Activated CD8-positive, alpha-beta memory T cell treated with anti-CD3 and anti-CD28 coated beads for 48 hours (primary cell): ENCODE data around the gene KLHL36.
"Not testable (repeated sequence)": the region's sequence is repeated elsewhere in the genome, so short reads cannot be mapped to it uniquely, and the experiment has no call there.

Source experiments
- DNase-seq, 3 experiments: peaks; one replicate each; pipeline ENCODE4 v3.0.0-alpha.2; 2020; ENCODE audit warnings: low read depth in 2 of 3, low spot score in 2 of 3

Gene KLHL36

DNA sequence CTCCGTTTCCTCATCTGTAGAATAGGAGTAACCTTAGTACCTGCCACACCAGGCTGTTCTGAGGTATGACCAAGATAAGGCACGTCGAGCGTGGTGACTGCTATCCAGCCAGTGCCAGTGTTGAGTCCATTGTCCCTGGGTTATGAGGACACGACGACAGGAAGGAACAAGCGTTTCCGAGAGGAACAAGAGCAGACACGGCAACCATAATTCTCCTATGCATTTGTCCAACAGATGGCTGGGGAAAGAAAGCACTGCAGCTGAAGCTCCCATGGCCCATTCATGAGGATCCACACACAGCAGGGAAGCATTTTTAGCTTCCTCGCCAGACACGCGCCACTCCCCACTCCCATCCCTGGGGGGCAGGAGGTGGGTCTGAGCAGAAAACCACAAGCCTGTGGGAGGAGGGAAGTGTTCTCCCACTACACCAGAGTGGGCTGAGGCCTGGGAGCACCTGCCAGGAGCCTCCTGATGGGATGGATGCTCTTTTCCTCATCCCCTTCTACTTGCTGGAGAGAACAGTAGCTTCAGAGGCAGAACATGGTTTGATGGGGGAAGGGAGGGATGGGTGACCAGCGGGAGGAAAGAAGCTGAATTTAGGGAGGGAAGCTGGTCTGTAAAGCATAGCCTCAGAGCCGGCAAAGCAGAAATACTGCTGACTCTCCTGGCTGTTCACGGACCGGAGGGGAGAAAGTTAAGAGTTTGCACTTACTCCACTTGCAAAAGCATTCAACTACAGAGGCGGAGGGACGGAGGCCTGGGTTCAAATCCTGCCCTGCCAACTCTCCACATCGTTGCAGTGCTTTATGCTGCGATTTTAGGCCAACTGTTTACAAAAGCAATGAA, 33.1 kb upstream of the KLHL36 start:
- no peak for DNase-seq

DNA sequence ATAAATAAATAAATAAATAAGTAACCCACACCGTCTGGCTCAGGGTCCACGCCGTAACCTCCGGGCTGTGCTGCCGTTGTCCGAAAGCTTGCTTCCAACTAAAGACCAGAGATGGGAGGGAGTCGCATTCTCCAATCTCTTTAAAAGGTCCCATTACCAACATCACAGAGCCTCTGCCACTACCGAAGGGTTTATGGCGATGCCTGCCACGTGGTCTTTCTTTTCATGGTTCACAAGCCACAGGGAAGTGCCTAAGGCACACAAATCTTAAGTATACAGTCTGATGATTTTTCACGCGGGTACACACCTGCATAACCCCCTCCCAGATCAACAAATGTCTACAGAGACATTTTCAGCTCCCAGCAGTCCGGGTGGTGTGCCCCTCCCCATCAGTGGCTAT, 31.8 kb upstream of the KLHL36 start:
- DNase-seq: no peak

DNA sequence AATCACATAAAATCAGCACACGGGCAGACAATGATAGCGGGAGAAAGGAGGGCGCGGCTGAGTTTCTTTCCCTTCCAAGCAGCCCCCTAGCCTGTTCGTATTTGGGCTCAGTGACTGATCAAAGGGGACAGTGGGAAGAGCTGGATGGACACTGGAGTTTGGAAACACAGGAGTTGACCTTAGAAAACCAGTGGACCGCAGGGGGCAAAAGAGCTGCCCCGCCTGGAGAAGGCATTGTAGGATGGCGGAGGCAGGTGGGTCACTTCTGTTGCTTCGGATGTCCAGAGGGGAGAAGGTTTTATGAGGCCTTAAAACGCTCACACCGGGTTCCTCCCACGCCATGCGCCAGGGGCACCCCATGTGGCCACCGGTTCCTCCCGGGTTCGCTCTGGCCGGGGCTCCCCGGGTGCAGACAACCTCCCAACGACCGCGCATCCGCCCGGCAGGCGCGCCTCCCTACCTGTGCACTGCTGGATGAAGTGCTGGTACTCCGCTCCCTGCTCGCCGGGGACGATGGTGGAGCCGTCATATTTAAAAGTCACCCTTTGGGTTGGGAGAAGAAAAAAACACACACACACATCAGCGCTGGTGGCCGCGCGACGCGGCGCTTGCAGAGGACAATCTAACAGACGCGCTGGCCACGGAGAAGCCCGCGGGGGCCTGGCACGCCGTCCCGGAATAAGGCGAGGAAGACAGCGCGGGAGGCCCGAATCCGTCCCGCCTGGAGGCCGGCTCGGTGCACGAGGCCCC, 31.1 kb upstream of the KLHL36 start:
- DNase-seq: no peak

- peak; percentile 86 to 92 (median 89) for DNase-seq
Measured at GRCh38 chr16:84617791-84618580, 30.3 kb upstream of the KLHL36 start, which contains the start of gene COTL1. Gene COTL1, minus strand, starts transcription at chr16:84618078. Its CDS starts 164 bp downstream, at chr16:84617914.

DNA sequence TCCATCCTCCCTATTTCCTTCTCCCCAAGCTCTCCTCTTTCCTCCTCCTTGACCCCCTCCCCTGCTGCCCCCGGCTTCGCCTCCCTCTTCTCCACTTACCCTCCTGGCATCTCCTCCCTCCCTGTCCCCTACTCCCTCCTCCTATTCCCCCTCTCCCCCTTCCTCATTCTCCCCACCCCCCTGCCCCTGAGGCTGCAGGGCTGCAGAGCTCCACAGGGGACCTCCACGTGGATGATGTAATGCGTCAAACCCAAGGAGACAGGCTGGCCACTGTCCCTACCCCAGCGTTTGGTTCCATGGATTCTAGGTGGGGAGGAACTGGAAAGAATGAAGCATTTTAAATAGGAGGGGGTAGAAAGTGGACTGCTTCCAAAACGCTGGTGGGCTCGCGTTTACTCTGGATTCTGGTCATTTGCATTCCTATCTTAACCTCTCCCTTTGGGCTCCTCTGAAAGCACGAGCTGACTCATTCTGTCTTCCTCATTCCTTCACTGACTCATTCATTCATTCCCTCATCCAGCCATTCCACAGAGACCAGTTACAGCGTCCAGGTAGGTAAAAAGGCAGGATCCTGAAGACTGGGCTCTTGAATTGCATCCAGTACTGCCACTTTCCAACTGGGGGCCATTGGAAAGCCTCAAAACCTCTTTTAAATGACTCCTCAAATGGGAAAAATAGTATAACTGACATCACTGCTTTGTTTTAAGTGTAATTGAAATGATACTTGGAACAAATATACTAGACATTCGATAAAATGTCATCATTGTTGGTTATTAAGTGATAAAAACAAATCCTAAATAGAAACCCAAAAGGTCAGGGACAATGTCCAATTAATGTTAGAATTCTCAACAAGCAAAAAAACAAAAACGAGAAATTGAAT, 29.5 kb upstream of the KLHL36 start:
- DNase-seq: no peak

DNA sequence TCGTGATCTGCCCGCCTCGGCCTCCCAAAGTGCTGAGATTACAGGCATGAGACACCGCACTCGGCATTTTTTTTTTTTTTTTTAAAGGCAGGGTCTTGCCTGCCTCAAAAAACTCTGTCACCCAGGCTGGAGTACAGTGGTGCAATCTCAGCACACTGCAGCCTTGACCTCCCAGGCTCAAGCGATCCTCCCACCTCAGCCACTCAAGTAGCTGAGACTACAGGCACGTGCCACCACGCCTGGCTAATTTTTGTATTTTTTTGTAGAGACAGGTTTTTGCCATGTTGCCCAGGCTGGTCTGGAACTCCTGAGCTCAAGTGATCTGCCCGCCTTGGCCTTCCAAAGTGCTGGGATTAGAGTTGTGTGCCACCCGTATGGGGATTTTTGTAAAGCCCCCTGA, 27.4 kb upstream of the KLHL36 start:
- not testable (repeated sequence) for DNase-seq

- DNase-seq: no peak
Measured at GRCh38 chr16:84625556-84625955, 22.8 kb upstream of the KLHL36 start.

- no peak for DNase-seq
Measured at GRCh38 chr16:84628226-84628731, 20.0 kb upstream of the KLHL36 start.

- no peak for DNase-seq
Measured at GRCh38 chr16:84629580-84629979, 18.7 kb upstream of the KLHL36 start.

GRCh38 chr16:84630009-84630408, 18.3 kb upstream of the KLHL36 start:
- no peak for DNase-seq

DNA sequence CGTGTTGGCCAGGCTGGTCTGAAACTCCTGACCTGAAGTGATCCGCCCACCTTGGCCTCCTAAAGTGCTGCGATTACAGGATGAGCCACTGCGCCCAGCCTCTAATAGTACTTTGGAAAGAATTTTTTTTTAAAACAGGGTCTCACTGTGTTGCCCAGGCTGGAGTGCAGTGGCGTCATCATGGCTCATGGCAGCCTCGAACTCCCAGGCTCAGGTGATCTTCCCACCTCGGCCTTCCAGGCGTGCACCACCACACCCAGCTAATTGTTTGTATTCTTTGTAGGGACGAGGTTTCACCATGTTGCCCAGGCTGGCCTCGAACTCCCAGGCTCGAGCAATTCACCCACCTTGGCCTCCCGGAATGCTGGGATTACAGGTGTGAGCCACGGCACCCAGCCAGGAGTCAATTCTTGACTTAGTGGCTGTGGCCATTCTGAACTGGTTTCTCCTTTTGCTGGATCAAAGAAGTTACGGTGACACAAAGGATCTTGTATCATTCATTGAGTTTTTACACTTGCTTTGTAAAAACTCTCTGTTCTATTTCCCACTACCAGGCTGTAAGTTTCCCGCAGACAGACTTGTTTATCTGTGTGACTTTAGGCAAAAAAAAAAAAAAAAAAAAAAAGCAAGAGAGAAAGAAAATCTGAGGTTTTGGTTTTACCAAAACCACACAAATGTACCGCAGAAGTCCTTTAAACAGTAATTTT, 17.7 kb upstream of the KLHL36 start:
- no peak for DNase-seq

GRCh38 chr16:84631153-84631466, 17.2 kb upstream of the KLHL36 start:
- no peak for DNase-seq

DNA sequence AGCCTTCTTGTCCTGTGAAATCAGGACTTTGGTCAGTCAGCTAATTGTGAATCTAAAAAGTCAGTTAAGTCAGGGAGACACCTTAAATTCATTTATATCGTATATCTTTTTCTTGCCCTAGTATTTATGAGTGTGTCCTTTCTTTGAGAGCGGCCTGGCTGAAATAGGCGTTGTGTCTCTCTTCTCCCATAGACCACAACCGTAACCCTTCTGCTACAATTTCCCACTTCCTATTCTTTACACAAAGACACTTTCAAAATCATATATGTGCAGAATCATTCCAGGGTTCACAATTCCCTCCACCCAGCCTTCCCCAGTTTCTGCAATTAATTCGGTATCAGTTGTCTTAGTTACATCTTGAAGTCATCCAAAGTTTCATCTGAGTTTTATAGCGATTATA, 16.4 kb upstream of the KLHL36 start:
- no peak for DNase-seq

DNA sequence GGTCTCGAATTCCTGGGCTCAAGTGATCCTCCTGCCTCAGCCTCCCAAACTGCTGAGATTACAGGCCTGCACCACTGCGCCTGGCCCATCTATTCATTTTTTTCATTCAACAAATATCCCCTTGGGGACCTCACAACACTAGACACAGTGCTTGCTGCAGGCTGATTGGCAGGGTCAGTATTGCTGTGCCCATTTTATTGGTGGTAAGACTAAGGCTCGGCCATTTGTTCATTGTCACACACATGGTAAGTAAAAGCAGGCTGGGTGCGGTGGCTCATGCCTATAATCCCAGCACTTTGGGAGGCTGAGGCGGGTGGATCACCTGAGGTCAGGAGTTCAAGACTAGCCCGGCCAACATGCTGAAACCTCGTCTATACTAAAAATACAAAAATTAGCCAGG, 15.4 kb upstream of the KLHL36 start:
- not testable (repeated sequence) for DNase-seq

DNA sequence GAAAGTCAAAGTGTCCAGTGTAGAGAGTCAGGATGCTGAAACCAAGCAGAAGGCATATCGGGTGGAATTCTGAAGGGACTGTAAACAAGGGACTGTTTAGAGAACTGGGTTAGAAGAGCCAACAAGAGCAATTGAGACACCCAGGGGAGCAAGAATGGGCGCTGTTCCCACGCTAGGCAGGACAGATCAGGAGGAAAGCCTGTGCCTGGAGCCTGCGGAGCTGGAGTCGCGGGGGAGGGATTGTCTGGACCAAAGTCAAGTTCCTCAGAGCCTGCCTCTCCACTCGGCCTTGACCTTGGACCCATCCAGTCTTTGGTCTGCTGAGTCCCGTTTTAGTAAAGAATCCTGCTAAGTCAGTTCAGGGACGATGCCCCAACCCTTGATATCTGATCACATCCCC, 14.7 kb upstream of the KLHL36 start:
- DNase-seq: no peak

DNA sequence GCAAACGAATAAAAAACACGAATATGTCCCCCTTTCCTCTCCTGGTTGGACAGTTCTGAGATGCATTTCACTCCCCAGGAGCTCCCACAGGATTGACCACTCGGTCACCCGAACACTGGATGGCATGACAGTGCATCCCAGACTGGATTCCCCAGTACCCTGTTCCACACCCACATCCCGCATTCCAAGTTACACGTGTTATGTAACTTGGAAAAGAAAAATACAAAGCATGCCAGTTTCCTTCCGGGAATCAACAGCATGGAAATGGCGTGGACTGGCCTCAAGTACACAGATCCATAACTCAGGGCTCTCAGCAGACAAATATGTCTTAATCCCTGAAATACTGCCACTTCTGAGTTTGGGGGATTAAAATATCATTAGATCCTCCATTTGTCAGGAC, 12.6 kb upstream of the KLHL36 start:
- no peak for DNase-seq

- no peak for DNase-seq
Measured at GRCh38 chr16:84637709-84638108, 10.6 kb upstream of the KLHL36 start.

- no peak for DNase-seq
Measured at GRCh38 chr16:84638231-84638806, 10.0 kb upstream of the KLHL36 start.

DNA sequence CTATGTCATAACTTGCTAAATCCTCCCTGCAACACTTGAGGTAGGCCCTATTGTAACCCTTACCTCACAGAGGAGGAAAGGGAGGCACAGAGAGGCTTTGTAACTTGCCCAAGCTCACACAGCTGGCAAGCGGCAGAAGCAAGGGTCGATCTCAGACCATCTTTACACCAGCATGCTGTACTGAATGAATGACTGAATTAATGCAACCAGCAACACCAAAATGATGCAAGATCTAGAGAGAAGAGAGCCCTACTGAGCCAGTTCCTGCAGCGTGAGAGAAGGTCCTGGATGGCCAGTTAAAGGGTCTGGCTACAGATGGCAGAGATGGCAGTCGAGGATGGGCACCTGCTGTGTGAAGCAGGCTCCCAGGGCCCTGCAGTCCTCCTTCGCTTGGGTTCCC, 8.2 kb upstream of the KLHL36 start:
- no peak for DNase-seq
